CD4-positive, alpha-beta memory T cell (primary cell): Measurements from ENCODE around the gene SFSWAP. TPM values are rescaled to one million over a fixed set of nuclear protein-coding genes. Genes with fewer than 3 reads are reported as not detected.

Experiments used
- CTCF ChIA-PET: fragments of 350-600 bp; sonication (Branson Sonifier 250); formaldehyde crosslinking; loops from one replicate; lab custom pipeline; 2021; ENCODE audit warnings: inconsistent platforms; ENCODE audit not compliant: partially characterized antibody; lab: Charles Lee
- POLR2A ChIA-PET: fragments of 350-600 bp; sonication (Branson Sonifier 250); formaldehyde crosslinking; loops from one replicate; lab custom pipeline; 2021; ENCODE audit not compliant: partially characterized antibody; lab: Charles Lee
- DNase-seq, 5 donors: peaks; one replicate each; pipeline versions ENCODE4 v3.0.0 to v3.0.0-alpha.2; 2020 to 2022; ENCODE audit warnings: mixed read lengths in 1 of 5
- H3K27ac ChIP-seq: one replicate; pipeline ENCODE4 v1.7.0; 2013; ENCODE audit warnings: low read depth, low read length
- H3K27me3 ChIP-seq: 2 replicates; pipeline ENCODE4 v1.7.0; 2013; ENCODE audit warnings: mild to moderate bottlenecking, low read length, moderate library complexity; ENCODE audit not compliant: insufficient read depth
- H3K36me3 ChIP-seq: 2 replicates; pipeline ENCODE4 v1.7.0; 2013; ENCODE audit warnings: mild to moderate bottlenecking, low read length, moderate library complexity; ENCODE audit not compliant: insufficient read depth
- H3K4me1 ChIP-seq: 2 replicates; pipeline ENCODE4 v1.7.0; 2013; ENCODE audit warnings: mild to moderate bottlenecking, low read length, moderate library complexity; ENCODE audit not compliant: insufficient read depth
- H3K4me3 ChIP-seq, 2 donors: one replicate each; pipeline ENCODE4 v1.7.0; 2013; ENCODE audit warnings: low read length in 2 of 2, mild to moderate bottlenecking in 1 of 2
- H3K9me3 ChIP-seq, 2 donors: one replicate each; pipeline ENCODE4 v1.7.0; 2013; ENCODE audit warnings: low read length in 2 of 2, control low read depth in 1 of 2; ENCODE audit not compliant: control insufficient read depth in 1 of 2
- H3K27ac Mint-ChIP-seq, 7 donors: one replicate each; pipeline ENCODE4 v1.8.0; 2020 to 2021; ENCODE audit warnings: mixed read lengths in 7 of 7, mild to moderate bottlenecking in 6 of 7, inconsistent platforms in 3 of 7, moderate library complexity in 3 of 7
- H3K27me3 Mint-ChIP-seq, 2 donors: one replicate each; pipeline ENCODE4 v1.8.0; 2020 to 2021; ENCODE audit warnings: mixed read lengths in 2 of 2
- H3K36me3 Mint-ChIP-seq, 2 donors: one replicate each; pipeline ENCODE4 v1.8.0; 2020 to 2021; ENCODE audit warnings: mixed read lengths in 2 of 2, inconsistent platforms in 1 of 2, mild to moderate bottlenecking in 1 of 2
- H3K4me1 Mint-ChIP-seq, 4 donors: one replicate each; pipeline ENCODE4 v1.8.0; 2020 to 2021; ENCODE audit warnings: mixed read lengths in 4 of 4, mild to moderate bottlenecking in 1 of 4
- H3K4me3 Mint-ChIP-seq, 8 donors: one replicate each; pipeline ENCODE4 v1.8.0; 2020 to 2021; ENCODE audit warnings: mixed read lengths in 8 of 8, mild to moderate bottlenecking in 7 of 8, moderate library complexity in 6 of 8, inconsistent platforms in 3 of 8
- H3K9me3 Mint-ChIP-seq, 8 donors: one replicate each; pipeline ENCODE4 v1.8.0; 2020 to 2021; ENCODE audit warnings: mixed read lengths in 8 of 8, mild to moderate bottlenecking in 5 of 8, inconsistent platforms in 3 of 8, moderate library complexity in 1 of 8
- intact Hi-C: fragments of 100-400 bp; cut with micrococcal nuclease; formaldehyde crosslinking; loops from one replicate; pipeline ENCODE4 v1.15.1; 2023
- polyA plus RNA-seq, 2 donors: library from polyadenylated mRNA; unstranded; fragments of 300-500 nt; fragmentation: Illumina TruSeq; gene quantifications; one replicate each; pipeline ENCODE4 v1.2.3, GENCODE V29; 2021
- total RNA-seq, 2 experiments: library from RNA; stranded (reverse); gene quantifications; one replicate each; pipeline ENCODE4 v1.2.3, GENCODE V29; 2021

SFSWAP gene
- total and polyA plus RNA-seq, 4 experiments from 2014 or later, result 9.8 to 96.8 (median 60.7) TPM

GRCh38 chr12:131753757-131754156 lies 42.9 kb downstream of the SFSWAP start:
- Mint-ChIP-seq H3K27ac (no peak overlapping the region), H3K36me3 (peaks cover 60 to 89% of the 10 kb centered on the region in 2 donors), H3K27me3 (no peaks in the 10 kb centered on the region), H3K4me1 (peaks cover 0 to 15% (median 4%) of the 10 kb centered on the region in 4 donors), H3K4me3 (no peak overlapping the region), H3K9me3 (peaks cover 0 to 1% (median 0%) of the 10 kb centered on the region in 8 donors)
- peaks cover 58% of the 10 kb centered on the region for H3K36me3 ChIP-seq
- intact Hi-C loops, result no loop called here
- no peaks in the 10 kb centered on the region for H3K9me3 ChIP-seq
- DNase-seq, result no peak
- H3K27me3 ChIP-seq, result no peaks in the 10 kb centered on the region
- H3K27ac ChIP-seq, result no peak overlapping the region
- H3K4me3 ChIP-seq, result no peak overlapping the region
- ChIA-PET POLR2A (no interaction called here), CTCF (no interaction called here)
- no peaks in the 10 kb centered on the region for H3K4me1 ChIP-seq

GRCh38 chr12:131754184-131754583 lies 43.3 kb downstream of the SFSWAP start:
- H3K4me3 ChIP-seq, result no peak overlapping the region
- Mint-ChIP-seq H3K9me3 (peaks cover 0 to 1% (median 0%) of the 10 kb centered on the region in 8 donors), H3K27me3 (no peaks in the 10 kb centered on the region), H3K4me3 (no peak overlapping the region), H3K27ac (no peak overlapping the region), H3K4me1 (peaks cover 0 to 15% (median 4%) of the 10 kb centered on the region in 4 donors), H3K36me3 (peaks cover 60 to 88% of the 10 kb centered on the region in 2 donors)
- ChIA-PET POLR2A (no interaction called here), CTCF (no interaction called here)
- intact Hi-C loops, result no loop called here
- DNase-seq, result no peak
- H3K9me3 ChIP-seq, result no peaks in the 10 kb centered on the region
- no peaks in the 10 kb centered on the region for H3K4me1 ChIP-seq
- H3K36me3 ChIP-seq, result peaks cover 59% of the 10 kb centered on the region
- no peaks in the 10 kb centered on the region for H3K27me3 ChIP-seq
- no peak overlapping the region for H3K27ac ChIP-seq

GRCh38 chr12:131755305-131756113 lies 44.6 kb downstream of the SFSWAP start:
- Histone ChIP-seq H3K9me3 (no peaks in the 10 kb centered on the region), H3K4me1 (no peaks in the 10 kb centered on the region), H3K27ac (no peak overlapping the region), H3K4me3 (no peak overlapping the region), H3K36me3 (peaks cover 59% of the 10 kb centered on the region), H3K27me3 (no peaks in the 10 kb centered on the region)
- CTCF ChIA-PET, result interaction anchor here (0.9 to 1.1 kb wide), 3 partner anchors 10 to 173 kb away, joined by 3 read pairs; no protein-coding TSS in a partner anchor
- peak in 4 of 5 donors; percentile 34 to 67 (median 50) for DNase-seq
- Mint-ChIP-seq H3K27ac (peak overlapping the region in 4 of 7 donors; percentile 16 to 81 (median 50)), H3K9me3 (peaks cover 0 to 1% (median 0%) of the 10 kb centered on the region in 8 donors), H3K36me3 (peaks cover 63 to 85% of the 10 kb centered on the region in 2 donors), H3K27me3 (no peaks in the 10 kb centered on the region), H3K4me3 (no peak overlapping the region), H3K4me1 (peaks cover 0 to 10% (median 4%) of the 10 kb centered on the region in 4 donors)
- intact Hi-C loops, result no loop called here
- POLR2A ChIA-PET, result interaction anchor here (1.0 kb wide), 1 partner anchor 44 kb away, joined by 4 read pairs; the partner anchor contains the start of gene SFSWAP

GRCh38 chr12:131756441-131756840 lies 45.6 kb downstream of the SFSWAP start:
- no peaks in the 10 kb centered on the region for H3K27me3 ChIP-seq
- no peak for DNase-seq
- CTCF ChIA-PET, result no interaction called here
- H3K4me3 Mint-ChIP-seq, result no peak overlapping the region
- intact Hi-C loops, result no loop called here
- H3K9me3 Mint-ChIP-seq, result peaks cover 0 to 1% (median 0%) of the 10 kb centered on the region in 8 donors
- H3K27ac Mint-ChIP-seq, result peak overlapping the region in 1 of 7 donors; percentile 22
- POLR2A ChIA-PET, result interaction anchor here (0.5 kb wide), 1 partner anchor 210 kb away, joined by 4 read pairs; no protein-coding TSS in a partner anchor
- H3K27ac ChIP-seq, result no peak overlapping the region
- peaks cover 59% of the 10 kb centered on the region for H3K36me3 ChIP-seq
- no peak overlapping the region for H3K4me3 ChIP-seq
- peaks cover 0 to 10% (median 6%) of the 10 kb centered on the region in 4 donors for H3K4me1 Mint-ChIP-seq
- H3K9me3 ChIP-seq, result no peaks in the 10 kb centered on the region
- no peaks in the 10 kb centered on the region for H3K4me1 ChIP-seq
- peaks cover 65 to 85% of the 10 kb centered on the region in 2 donors for H3K36me3 Mint-ChIP-seq
- no peaks in the 10 kb centered on the region for H3K27me3 Mint-ChIP-seq

GRCh38 chr12:131757111-131757510 lies 46.2 kb downstream of the SFSWAP start:
- no peak overlapping the region for H3K27ac ChIP-seq
- H3K27me3 ChIP-seq, result no peaks in the 10 kb centered on the region
- peaks cover 0 to 10% (median 6%) of the 10 kb centered on the region in 4 donors for H3K4me1 Mint-ChIP-seq
- peaks cover 60% of the 10 kb centered on the region for H3K36me3 ChIP-seq
- no peak for DNase-seq
- H3K9me3 Mint-ChIP-seq, result peaks cover 0 to 1% (median 0%) of the 10 kb centered on the region in 8 donors
- peaks cover 65 to 82% of the 10 kb centered on the region in 2 donors for H3K36me3 Mint-ChIP-seq
- H3K9me3 ChIP-seq, result no peaks in the 10 kb centered on the region
- H3K4me1 ChIP-seq, result no peaks in the 10 kb centered on the region
- CTCF ChIA-PET, result no interaction called here
- POLR2A ChIA-PET, result interaction anchor here (0.5 kb wide), 1 partner anchor 209 kb away, joined by 4 read pairs; no protein-coding TSS in a partner anchor
- no peak overlapping the region for H3K27ac Mint-ChIP-seq
- intact Hi-C loops, result no loop called here
- peak overlapping the region in 1 of 8 donors; percentile 41 for H3K4me3 Mint-ChIP-seq
- H3K4me3 ChIP-seq, result no peak overlapping the region
- no peaks in the 10 kb centered on the region for H3K27me3 Mint-ChIP-seq

GRCh38 chr12:131758016-131758739 lies 47.3 kb downstream of the SFSWAP start:
- no peak overlapping the region for H3K4me3 Mint-ChIP-seq
- CTCF ChIA-PET, result no interaction called here
- Histone ChIP-seq H3K4me3 (no peak overlapping the region), H3K36me3 (peaks cover 63% of the 10 kb centered on the region), H3K27ac (no peak overlapping the region), H3K4me1 (no peaks in the 10 kb centered on the region), H3K27me3 (no peaks in the 10 kb centered on the region), H3K9me3 (no peaks in the 10 kb centered on the region)
- H3K9me3 Mint-ChIP-seq, result peaks cover 0 to 1% (median 0%) of the 10 kb centered on the region in 8 donors
- DNase-seq, result no peak
- peaks cover 60 to 78% of the 10 kb centered on the region in 2 donors for H3K36me3 Mint-ChIP-seq
- peak overlapping the region in 1 of 7 donors; percentile 76 for H3K27ac Mint-ChIP-seq
- H3K4me1 Mint-ChIP-seq, result peaks cover 0 to 10% (median 6%) of the 10 kb centered on the region in 4 donors
- no peaks in the 10 kb centered on the region for H3K27me3 Mint-ChIP-seq
- POLR2A ChIA-PET, result no interaction called here
- intact Hi-C loops, result no loop called here

- Histone ChIP-seq H3K4me1 (no peaks in the 10 kb centered on the region), H3K27ac (no peak overlapping the region), H3K36me3 (peaks cover 60% of the 10 kb centered on the region), H3K27me3 (no peaks in the 10 kb centered on the region), H3K9me3 (no peaks in the 10 kb centered on the region), H3K4me3 (no peak overlapping the region)
- Mint-ChIP-seq H3K27ac (no peak overlapping the region), H3K9me3 (peaks cover 0 to 1% (median 0%) of the 10 kb centered on the region in 8 donors), H3K36me3 (peaks cover 56 to 75% of the 10 kb centered on the region in 2 donors), H3K4me3 (no peak overlapping the region), H3K27me3 (no peaks in the 10 kb centered on the region), H3K4me1 (peaks cover 0 to 9% (median 4%) of the 10 kb centered on the region in 4 donors)
- CTCF ChIA-PET, result no interaction called here
- POLR2A ChIA-PET, result no interaction called here
- intact Hi-C loops, result no loop called here
- DNase-seq, result no peak
Observed at GRCh38 chr12:131759176-131759575, 48.3 kb downstream of the SFSWAP start.
